GM06990 (cell line): Measurements from ENCODE around the gene CTSD.

ENCODE experiments used
- DNase-seq: peaks from one replicate; pipeline ENCODE4 v3.0.0-alpha.2; 2011; ENCODE audit not compliant: insufficient read length; ENCODE audit errors: extremely low read depth
- H3K27me3 ChIP-seq: replicated peaks from 2 replicates; pipeline ENCODE4 v1.6.0; 2011; ENCODE audit warnings: low read length; ENCODE audit not compliant: control insufficient read depth, insufficient read depth
- H3K36me3 ChIP-seq: 2 replicates; pipeline ENCODE4 v1.5.1; 2011; ENCODE audit warnings: low read length; ENCODE audit not compliant: control insufficient read depth, insufficient read depth
- H3K4me3 ChIP-seq: replicated peaks from 2 replicates; pipeline ENCODE4 v1.5.1; 2011; ENCODE audit warnings: low read depth, mild to moderate bottlenecking, control low read depth, low read length
- TF ChIP-seq, protein P1 (sequence below): IDR thresholded peaks from 2 replicates; pipeline ENCODE4 v1.5.1; 2011; ENCODE audit warnings: low read length, control low read depth, mild to moderate bottlenecking, inconsistent platforms; ENCODE audit not compliant: insufficient read depth, poor library complexity, severe bottlenecking

Gene CTSD

DNA sequence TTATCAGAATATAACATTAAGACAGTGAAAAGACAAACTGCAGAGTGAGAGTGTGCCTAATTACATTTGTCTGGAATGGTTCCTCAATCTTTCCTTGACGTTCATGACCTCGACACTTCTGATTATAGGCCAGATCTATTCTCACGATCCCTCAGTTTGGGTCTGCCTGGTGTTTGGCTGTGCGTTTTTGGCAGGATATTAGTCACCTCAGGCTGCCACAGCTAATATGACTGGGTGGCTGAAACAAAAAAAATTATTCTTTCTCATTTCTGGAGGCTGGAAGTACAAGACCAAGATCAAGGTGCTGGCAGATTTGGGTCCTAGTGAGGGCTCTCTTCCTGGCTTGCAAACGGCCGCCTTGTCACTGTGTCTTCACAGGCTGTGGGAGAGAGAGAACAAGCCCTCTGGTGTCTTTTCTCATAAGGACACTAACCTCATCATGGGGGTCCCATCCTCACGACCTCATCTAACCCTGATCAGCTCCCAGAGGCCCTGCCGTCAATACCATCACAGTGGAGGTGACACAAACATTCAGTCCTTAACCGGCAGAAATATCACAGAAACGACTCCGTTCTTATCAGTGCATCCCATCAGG is 36.5 kb downstream of the CTSD start:
- TF ChIP-seq, protein P1, sequence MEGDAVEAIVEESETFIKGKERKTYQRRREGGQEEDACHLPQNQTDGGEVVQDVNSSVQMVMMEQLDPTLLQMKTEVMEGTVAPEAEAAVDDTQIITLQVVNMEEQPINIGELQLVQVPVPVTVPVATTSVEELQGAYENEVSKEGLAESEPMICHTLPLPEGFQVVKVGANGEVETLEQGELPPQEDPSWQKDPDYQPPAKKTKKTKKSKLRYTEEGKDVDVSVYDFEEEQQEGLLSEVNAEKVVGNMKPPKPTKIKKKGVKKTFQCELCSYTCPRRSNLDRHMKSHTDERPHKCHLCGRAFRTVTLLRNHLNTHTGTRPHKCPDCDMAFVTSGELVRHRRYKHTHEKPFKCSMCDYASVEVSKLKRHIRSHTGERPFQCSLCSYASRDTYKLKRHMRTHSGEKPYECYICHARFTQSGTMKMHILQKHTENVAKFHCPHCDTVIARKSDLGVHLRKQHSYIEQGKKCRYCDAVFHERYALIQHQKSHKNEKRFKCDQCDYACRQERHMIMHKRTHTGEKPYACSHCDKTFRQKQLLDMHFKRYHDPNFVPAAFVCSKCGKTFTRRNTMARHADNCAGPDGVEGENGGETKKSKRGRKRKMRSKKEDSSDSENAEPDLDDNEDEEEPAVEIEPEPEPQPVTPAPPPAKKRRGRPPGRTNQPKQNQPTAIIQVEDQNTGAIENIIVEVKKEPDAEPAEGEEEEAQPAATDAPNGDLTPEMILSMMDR = no peak

DNA sequence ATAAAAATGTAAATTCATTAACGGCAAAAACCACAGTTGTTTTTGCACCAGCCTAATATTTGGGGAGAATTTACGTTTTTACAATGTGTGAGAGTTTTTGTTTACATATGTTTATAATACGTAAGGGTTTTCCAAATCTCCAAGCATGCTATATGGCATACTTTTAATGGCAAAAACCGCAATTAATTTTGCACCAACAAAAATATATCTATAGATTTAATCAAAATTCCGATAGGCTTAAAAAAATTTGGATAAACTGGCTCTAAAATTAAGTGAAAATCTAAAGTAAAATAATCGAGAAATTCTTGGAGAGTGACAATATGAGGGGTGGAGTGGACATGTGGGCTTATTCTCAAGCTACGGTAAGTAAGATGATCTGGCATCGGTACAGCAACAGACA is 43.9 kb downstream of the CTSD start:
- no peak for DNase-seq
- no peak overlapping the region for H3K4me3 ChIP-seq
- H3K36me3 ChIP-seq = no peaks in the 10 kb centered on the region
- TF ChIP-seq, protein P1 = no peak
- peaks cover 1% of the 10 kb centered on the region for H3K27me3 ChIP-seq

More for the DNA sequence above, 36.5 kb downstream of the CTSD start:
- DNase-seq = no peak
- Histone ChIP-seq H3K36me3 (no peaks in the 10 kb centered on the region), H3K4me3 (no peak overlapping the region), H3K27me3 (peaks cover 1% of the 10 kb centered on the region; the same call in 1 of the 2 replicates)

DNA sequence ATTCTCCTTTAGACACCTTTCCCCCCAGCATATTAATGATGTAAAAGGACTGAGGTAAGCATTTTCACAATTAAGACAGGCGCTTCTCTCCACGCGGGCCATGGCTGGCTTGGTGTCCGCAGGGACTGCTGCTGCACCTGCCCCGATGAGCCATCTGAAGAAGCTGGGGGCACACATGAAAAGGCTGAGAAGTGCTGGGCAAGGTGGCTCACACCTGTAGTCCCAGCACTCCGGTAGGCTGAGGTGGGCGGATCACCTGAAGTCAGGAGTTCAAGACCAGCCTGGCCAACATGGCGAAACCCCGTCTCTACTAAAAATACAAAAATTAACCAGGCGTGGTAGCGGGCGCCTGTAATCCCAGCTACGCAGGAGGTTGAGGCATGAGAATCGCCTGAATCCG is 45.4 kb downstream of the CTSD start:
- H3K27me3 ChIP-seq = peaks cover 1% of the 10 kb centered on the region

DNA sequence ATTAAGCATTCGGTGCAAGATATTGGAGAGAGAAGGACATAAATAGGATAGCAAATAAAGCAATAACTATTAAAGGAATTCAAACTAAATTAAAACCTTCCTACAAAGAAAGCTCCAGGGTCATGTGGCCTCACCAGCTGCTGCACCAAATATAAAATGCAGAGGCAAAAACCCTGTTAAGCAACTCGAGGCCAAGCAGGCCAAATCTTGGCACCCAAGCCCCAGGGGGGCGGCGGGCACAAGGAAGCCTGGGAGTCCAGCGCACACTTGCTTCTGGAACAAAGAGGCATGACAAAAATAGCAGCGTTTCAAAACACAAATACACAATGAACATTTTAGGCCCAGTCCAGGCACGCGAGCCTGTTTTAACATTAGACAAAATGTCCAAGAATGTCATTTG is 46.0 kb downstream of the CTSD start:
- DNase-seq = no peak
- TF ChIP-seq, protein P1 = no peak
- Histone ChIP-seq H3K4me3 (no peak overlapping the region), H3K27me3 (peaks cover 1% of the 10 kb centered on the region), H3K36me3 (no peaks in the 10 kb centered on the region)

More for the DNA sequence above, 45.4 kb downstream of the CTSD start:
- TF ChIP-seq, protein P1 = no peak
- Histone ChIP-seq H3K4me3 (no peak overlapping the region), H3K36me3 (no peaks in the 10 kb centered on the region)
- DNase-seq = no peak

DNA sequence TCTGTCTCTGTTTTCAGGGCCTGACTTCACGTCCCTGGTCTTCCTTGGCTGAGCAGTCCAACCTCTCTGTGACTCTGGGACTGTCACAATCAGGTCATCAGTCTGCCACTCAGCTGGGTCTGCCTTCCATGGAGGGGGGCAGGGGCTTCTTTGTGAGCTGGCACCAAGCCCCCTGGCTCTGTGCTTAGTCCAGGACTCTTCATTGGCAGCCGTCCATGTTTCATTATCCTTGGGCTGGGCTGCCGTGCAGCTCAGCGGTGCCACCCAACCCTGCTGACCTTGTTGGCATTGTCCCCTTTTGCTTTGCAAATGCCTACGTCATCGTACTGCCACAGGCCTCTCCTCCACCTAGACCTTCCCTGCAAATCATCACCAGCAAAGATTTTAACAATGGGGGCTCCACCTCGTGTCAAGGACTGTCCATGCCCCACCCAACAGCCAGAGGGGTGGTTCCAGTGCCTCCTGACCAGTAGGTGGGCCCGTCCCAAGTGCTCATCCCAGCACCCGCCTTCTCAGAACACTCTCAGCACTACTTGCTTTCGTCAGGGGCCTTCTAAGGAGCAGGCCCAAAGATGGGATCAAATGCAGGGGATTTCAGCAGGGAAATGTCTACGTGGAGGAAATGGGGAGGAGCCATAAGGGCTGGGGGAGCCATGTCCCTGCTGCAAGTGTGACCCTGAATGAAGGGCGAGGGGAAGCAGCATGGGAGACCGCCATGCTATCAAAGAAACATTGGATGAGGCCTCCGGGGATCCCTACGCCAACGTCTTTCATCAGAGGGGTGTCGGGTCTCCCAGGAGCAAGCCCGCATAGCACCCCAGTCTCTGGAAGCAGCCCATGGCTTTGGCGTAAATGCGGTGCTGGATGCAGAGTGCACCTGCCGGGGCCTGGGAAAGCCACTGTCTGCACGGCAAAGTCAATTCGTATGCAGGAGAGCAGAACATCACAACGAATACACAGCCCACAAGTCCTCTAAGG is 48.5 kb downstream of the CTSD start:
- TF ChIP-seq, protein P1 = no peak
- Histone ChIP-seq H3K27me3 (peaks cover 1% of the 10 kb centered on the region), H3K36me3 (no peaks in the 10 kb centered on the region), H3K4me3 (no peak overlapping the region)
- no peak for DNase-seq
